DMS153 (cell line): ENCODE results near the gene CRB3.
A peak's percentile ranks its signal among the peaks of the same experiment; 100 is the strongest.

ENCODE experiments used
- DNase-seq: peaks from one replicate; lab custom pipeline; 2025; lab: John Stamatoyannopoulos, UW

CRB3 gene

GRCh38 chr19:6466526-6467248, 2.6 kb downstream of the CRB3 start:
- DNase-seq, result no peak

- no peak for DNase-seq
Measured at GRCh38 chr19:6467384-6467783, 3.3 kb downstream of the CRB3 start.

GRCh38 chr19:6470173-6470572, 6.1 kb downstream of the CRB3 start:
- no peak for DNase-seq

- no peak for DNase-seq
Measured at GRCh38 chr19:6471076-6471475, 7.0 kb downstream of the CRB3 start.

GRCh38 chr19:6472713-6473112, 8.6 kb downstream of the CRB3 start:
- no peak for DNase-seq

- no peak for DNase-seq
Measured at GRCh38 chr19:6473647-6474046, 9.6 kb downstream of the CRB3 start.

- DNase-seq, result no peak
Measured at GRCh38 chr19:6475321-6476108, 11.4 kb downstream of the CRB3 start.

- peak; percentile 82 for DNase-seq
Measured at GRCh38 chr19:6476155-6476895, 12.3 kb downstream of the CRB3 start.

GRCh38 chr19:6476896-6477431, 12.9 kb downstream of the CRB3 start:
- no peak for DNase-seq

GRCh38 chr19:6478815-6479214, 14.7 kb downstream of the CRB3 start:
- DNase-seq, result no peak

- no peak for DNase-seq
Measured at GRCh38 chr19:6479836-6480398, 15.8 kb downstream of the CRB3 start.

GRCh38 chr19:6480848-6481415, 16.9 kb downstream of the CRB3 start:
- DNase-seq, result no peak

- no peak for DNase-seq
Measured at GRCh38 chr19:6481541-6482342, 17.7 kb downstream of the CRB3 start, which contains the start of gene DENND1C. Gene DENND1C, minus strand, starts transcription at chr19:6481787. Its CDS starts 92 bp downstream, at chr19:6481695.

- no peak for DNase-seq
Measured at GRCh38 chr19:6482343-6482686, 18.2 kb downstream of the CRB3 start.

GRCh38 chr19:6483235-6483634, 19.2 kb downstream of the CRB3 start:
- DNase-seq, result no peak

GRCh38 chr19:6484230-6484629, 20.2 kb downstream of the CRB3 start:
- DNase-seq, result no peak

- no peak for DNase-seq
Measured at GRCh38 chr19:6484831-6485230, 20.8 kb downstream of the CRB3 start.

GRCh38 chr19:6489278-6490061, 25.4 kb downstream of the CRB3 start:
- no peak for DNase-seq

GRCh38 chr19:6490134-6490533, 26.1 kb downstream of the CRB3 start:
- DNase-seq, result no peak
